GM12865 (cell line): ENCODE measurements around the gene SLC8A2.

Experiments used
- DNase-seq: peaks from one replicate; pipeline ENCODE4 v3.0.0; 2010; ENCODE audit warnings: low read depth
- H3K4me3 ChIP-seq: 2 replicates; pipeline ENCODE4 v1.5.1; 2011; ENCODE audit warnings: mild to moderate bottlenecking, low read depth, low read length, control low read depth
- CTCF ChIP-seq: IDR thresholded peaks from 2 replicates; pipeline ENCODE4 v1.5.1; 2011; ENCODE audit warnings: low read length, control low read depth, low read depth, inconsistent platforms; ENCODE audit not compliant: insufficient read depth; ENCODE audit errors: missing control alignments

The SLC8A2 gene

GRCh38 chr19:47438793-47439220 is 32.9 kb downstream of the SLC8A2 start:
- no peak overlapping the region for H3K4me3 ChIP-seq
- TF ChIP-seq CTCF = no peak
- DNase-seq = no peak

- no peak for DNase-seq
- no peak for TF ChIP-seq CTCF
- no peak overlapping the region for H3K4me3 ChIP-seq
These were observed 34.2 kb downstream of the SLC8A2 start for GRCh38 chr19:47437500-47437899.

- peak; percentile 83 for DNase-seq
- H3K4me3 ChIP-seq = no peak overlapping the region
- TF ChIP-seq CTCF = peak; percentile 88
These were observed 34.8 kb downstream of the SLC8A2 start for GRCh38 chr19:47436712-47437401.

- DNase-seq = no peak
- H3K4me3 ChIP-seq = no peak overlapping the region
- TF ChIP-seq CTCF = no peak
These were observed 35.7 kb downstream of the SLC8A2 start for GRCh38 chr19:47435883-47436417.

GRCh38 chr19:47435196-47435595 is 36.5 kb downstream of the SLC8A2 start:
- no peak for TF ChIP-seq CTCF
- no peak overlapping the region for H3K4me3 ChIP-seq
- DNase-seq = peak; percentile 60

- no peak overlapping the region for H3K4me3 ChIP-seq
- no peak for DNase-seq
- TF ChIP-seq CTCF = no peak
These were observed 37.6 kb downstream of the SLC8A2 start for GRCh38 chr19:47434088-47434487.

- DNase-seq = no peak
- no peak for TF ChIP-seq CTCF
- no peak overlapping the region for H3K4me3 ChIP-seq
These were observed 38.6 kb downstream of the SLC8A2 start for GRCh38 chr19:47433121-47433520.
